Endodermal cell (in vitro differentiated cells): Measurements from ENCODE around the gene LPP. TPM values are rescaled to one million over a fixed set of nuclear protein-coding genes. Genes with fewer than 3 reads are reported as not detected.

ENCODE experiments used
- DNase-seq: peaks from one replicate; pipeline ENCODE4 v3.0.0-alpha.2; 2017
- H3K27ac ChIP-seq: 2 replicates; pipeline ENCODE4 v1.5.1; 2013; ENCODE audit warnings: mild to moderate bottlenecking, low read depth, low read length, moderate library complexity
- H3K27me3 ChIP-seq: 2 replicates; pipeline ENCODE4 v1.6.1; 2013; ENCODE audit warnings: mild to moderate bottlenecking, low read length, moderate library complexity; ENCODE audit not compliant: insufficient read depth, control insufficient read depth, poor library complexity, severe bottlenecking
- H3K36me3 ChIP-seq: 2 replicates; pipeline ENCODE4 v1.7.0; 2013; ENCODE audit warnings: mild to moderate bottlenecking, low read length, moderate library complexity; ENCODE audit not compliant: control insufficient read depth, insufficient read depth
- H3K4me1 ChIP-seq: one replicate; pipeline ENCODE4 v1.7.0; 2013; ENCODE audit warnings: low read length; ENCODE audit not compliant: control insufficient read depth, insufficient read depth
- H3K4me3 ChIP-seq: 2 replicates; pipeline ENCODE4 v1.5.1; 2013; ENCODE audit warnings: mild to moderate bottlenecking, low read length, moderate library complexity
- H3K9ac ChIP-seq: 2 replicates; pipeline ENCODE4 v1.6.1; 2013; ENCODE audit warnings: mild to moderate bottlenecking, low read length, moderate library complexity; ENCODE audit not compliant: poor library complexity, severe bottlenecking; ENCODE audit errors: extremely low read depth
- H3K9me3 ChIP-seq: 2 replicates; pipeline ENCODE4 v1.6.1; 2013; ENCODE audit warnings: mild to moderate bottlenecking, low read length, moderate library complexity; ENCODE audit not compliant: control insufficient read depth
- H3K27ac Mint-ChIP-seq: 2 replicates; pipeline ENCODE4 v1.8.0; 2020; ENCODE audit warnings: mixed read lengths
- H3K27me3 Mint-ChIP-seq: 2 replicates; pipeline ENCODE4 v1.8.0; 2021; ENCODE audit warnings: mild to moderate bottlenecking, mixed read lengths; ENCODE audit not compliant: insufficient read depth
- H3K36me3 Mint-ChIP-seq: 2 replicates; pipeline ENCODE4 v1.8.0; 2020; ENCODE audit warnings: low read depth, mixed read lengths
- H3K4me1 Mint-ChIP-seq: 2 replicates; pipeline ENCODE4 v1.8.0; 2020; ENCODE audit warnings: mixed read lengths
- H3K4me3 Mint-ChIP-seq: 2 replicates; pipeline ENCODE4 v1.8.0; 2020; ENCODE audit warnings: mild to moderate bottlenecking, moderate library complexity, mixed read lengths
- H3K9me3 Mint-ChIP-seq: 2 replicates; pipeline ENCODE4 v1.8.0; 2020; ENCODE audit warnings: mild to moderate bottlenecking, mixed read lengths
- WGBS, 2 experiments: methylation state at CpG; one replicate each; pipeline versions ENCODE4 v1.1.5 to v1.1.7; 2013; ENCODE audit warnings: missing lambda C conversion rate in 2 of 2, mixed read lengths in 1 of 2; ENCODE audit not compliant: insufficient coverage in 1 of 2, insufficient read length in 1 of 2; 5-methylcytosine and 5-hydroxymethylcytosine counted together
- total RNA-seq, 2 donors: library from RNA; stranded (reverse); fragmentation: NEBNext Ultra II Directional in 1 of 2; extraction: Animal tissue kit (Norgen Biotek cat#: 25700) in 1 of 2; gene quantifications; 2 replicates in 1 of 2; 3 replicates in 1 of 2; pipeline ENCODE4 v1.2.1, GENCODE V29; 2021
- TF ChIP-seq, protein P1 (sequence below): fragments of 200-600 bp; sonication (generic); conservative IDR thresholded peaks from 2 replicates; pipeline ENCODE4 v1.5.0; 2021; ENCODE audit warnings: antibody characterized with exemption, mild to moderate bottlenecking

Gene LPP
- total RNA-seq, 2 donors from 2014 or later = 78.0 to 105 TPM

DNA sequence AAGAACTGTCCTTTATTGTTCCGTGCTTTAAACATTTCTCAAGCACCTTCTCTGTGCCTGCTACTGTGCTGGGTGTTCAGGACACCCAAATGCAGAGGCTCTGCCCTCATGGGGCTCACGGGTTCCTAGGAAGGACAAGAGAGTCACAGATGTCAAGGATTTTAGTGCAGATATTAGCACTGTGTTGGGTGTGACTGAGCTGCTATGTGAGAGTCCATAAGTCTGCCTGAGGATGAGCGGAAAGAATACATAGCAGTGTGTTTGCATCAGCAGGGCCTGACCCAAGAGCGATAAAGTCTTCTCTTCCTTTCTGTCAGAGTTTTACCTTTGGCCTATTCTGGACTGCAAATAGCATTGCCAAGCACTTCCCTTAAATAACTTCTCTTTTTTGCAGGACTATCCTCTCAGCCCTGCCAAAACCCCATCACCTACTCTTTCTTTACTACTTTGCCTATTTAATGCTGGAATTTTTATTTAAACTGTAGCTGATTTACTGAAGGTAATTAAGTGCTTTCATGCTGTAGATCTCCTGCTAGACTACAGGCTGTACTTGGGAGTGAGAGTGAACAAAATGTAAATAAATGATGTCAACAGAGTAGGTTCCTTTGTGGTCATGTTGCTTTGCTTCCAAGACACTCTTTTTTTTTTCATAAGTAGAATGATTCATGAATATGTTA, 558.4 kb downstream of the LPP start:
- DNase-seq = no peak
- Histone ChIP-seq H3K36me3 (peaks cover 21% of the 10 kb centered on the region), H3K27me3 (no peaks in the 10 kb centered on the region), H3K27ac (no peak overlapping the region), H3K9me3 (no peaks in the 10 kb centered on the region), H3K4me1 (no peaks in the 10 kb centered on the region), H3K4me3 (no peak overlapping the region), H3K9ac (no peak overlapping the region)
- H3K27me3 Mint-ChIP-seq = no peaks in the 10 kb centered on the region
- H3K4me3 Mint-ChIP-seq = no peak overlapping the region
- no peak overlapping the region for H3K27ac Mint-ChIP-seq
- peaks cover 2% of the 10 kb centered on the region for H3K36me3 Mint-ChIP-seq
- TF ChIP-seq, protein P1, sequence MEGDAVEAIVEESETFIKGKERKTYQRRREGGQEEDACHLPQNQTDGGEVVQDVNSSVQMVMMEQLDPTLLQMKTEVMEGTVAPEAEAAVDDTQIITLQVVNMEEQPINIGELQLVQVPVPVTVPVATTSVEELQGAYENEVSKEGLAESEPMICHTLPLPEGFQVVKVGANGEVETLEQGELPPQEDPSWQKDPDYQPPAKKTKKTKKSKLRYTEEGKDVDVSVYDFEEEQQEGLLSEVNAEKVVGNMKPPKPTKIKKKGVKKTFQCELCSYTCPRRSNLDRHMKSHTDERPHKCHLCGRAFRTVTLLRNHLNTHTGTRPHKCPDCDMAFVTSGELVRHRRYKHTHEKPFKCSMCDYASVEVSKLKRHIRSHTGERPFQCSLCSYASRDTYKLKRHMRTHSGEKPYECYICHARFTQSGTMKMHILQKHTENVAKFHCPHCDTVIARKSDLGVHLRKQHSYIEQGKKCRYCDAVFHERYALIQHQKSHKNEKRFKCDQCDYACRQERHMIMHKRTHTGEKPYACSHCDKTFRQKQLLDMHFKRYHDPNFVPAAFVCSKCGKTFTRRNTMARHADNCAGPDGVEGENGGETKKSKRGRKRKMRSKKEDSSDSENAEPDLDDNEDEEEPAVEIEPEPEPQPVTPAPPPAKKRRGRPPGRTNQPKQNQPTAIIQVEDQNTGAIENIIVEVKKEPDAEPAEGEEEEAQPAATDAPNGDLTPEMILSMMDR = no peak
- 91 to 95% methylated on average over 4 of the region's 4 CpGs for WGBS, 2 experiments
- no peaks in the 10 kb centered on the region for H3K9me3 Mint-ChIP-seq
- H3K4me1 Mint-ChIP-seq = no peaks in the 10 kb centered on the region

DNA sequence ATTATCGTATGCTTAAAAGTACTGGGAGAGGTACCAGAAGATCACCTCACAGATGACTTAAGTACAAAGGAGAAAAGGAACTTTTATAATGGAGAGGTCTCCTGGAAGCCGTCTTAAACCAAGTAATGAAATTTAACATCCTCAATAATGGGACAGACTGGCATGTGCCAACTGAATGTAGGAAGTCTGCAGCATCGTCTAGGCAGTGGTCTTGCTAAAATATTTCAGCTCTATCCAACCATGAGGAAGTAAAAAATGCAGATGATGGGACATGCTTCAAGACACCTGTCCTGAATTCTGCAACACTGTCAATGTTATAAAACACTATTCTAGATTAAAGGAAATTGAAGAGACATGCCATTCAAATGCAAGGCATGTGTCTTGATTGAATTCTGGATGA, 559.0 kb downstream of the LPP start:
- Histone ChIP-seq H3K4me3 (no peak overlapping the region), H3K27me3 (no peaks in the 10 kb centered on the region), H3K4me1 (no peaks in the 10 kb centered on the region), H3K27ac (no peak overlapping the region), H3K36me3 (peaks cover 21% of the 10 kb centered on the region), H3K9ac (no peak overlapping the region), H3K9me3 (no peaks in the 10 kb centered on the region)
- H3K27ac Mint-ChIP-seq = no peak overlapping the region
- TF ChIP-seq, protein P1 = no peak
- H3K4me1 Mint-ChIP-seq = no peaks in the 10 kb centered on the region
- no peaks in the 10 kb centered on the region for H3K9me3 Mint-ChIP-seq
- DNase-seq = no peak
- peaks cover 2% of the 10 kb centered on the region for H3K36me3 Mint-ChIP-seq
- WGBS, 2 experiments = 80 to 98% methylated on average over 1 to 3 of the region's 3 CpGs
- H3K27me3 Mint-ChIP-seq = no peaks in the 10 kb centered on the region
- no peak overlapping the region for H3K4me3 Mint-ChIP-seq

DNA sequence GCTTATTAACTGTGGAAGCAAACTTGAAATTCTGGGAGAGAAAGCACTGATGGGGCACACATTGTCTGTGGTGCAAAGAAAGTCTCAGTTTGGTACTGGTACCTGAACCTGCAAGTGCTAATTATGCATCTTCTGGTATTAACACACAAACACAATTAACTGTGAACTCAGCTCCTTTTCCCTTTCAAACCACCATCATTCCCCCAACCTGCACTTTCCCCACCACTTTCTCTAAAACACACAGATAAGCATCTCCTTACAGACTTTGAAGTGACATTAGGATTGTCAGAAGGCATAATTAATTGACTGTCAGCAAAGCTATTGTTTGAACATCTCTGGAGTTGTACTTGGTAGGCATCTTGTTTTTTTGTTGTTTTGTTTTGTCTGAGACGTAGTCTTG, 565.6 kb downstream of the LPP start:
- no peaks in the 10 kb centered on the region for H3K9me3 Mint-ChIP-seq
- H3K36me3 ChIP-seq = no peaks in the 10 kb centered on the region
- H3K4me3 Mint-ChIP-seq = no peak overlapping the region
- H3K9me3 ChIP-seq = no peaks in the 10 kb centered on the region
- H3K9ac ChIP-seq = no peak overlapping the region
- no peak overlapping the region for H3K27ac ChIP-seq
- TF ChIP-seq, protein P1 = no peak
- no peak overlapping the region for H3K27ac Mint-ChIP-seq
- WGBS, 2 experiments = 100% methylated on average over 1 of the region's 1 CpG
- DNase-seq = no peak
- H3K4me1 ChIP-seq = no peaks in the 10 kb centered on the region
- no peaks in the 10 kb centered on the region for H3K27me3 Mint-ChIP-seq
- H3K36me3 Mint-ChIP-seq = no peaks in the 10 kb centered on the region
- H3K4me1 Mint-ChIP-seq = no peaks in the 10 kb centered on the region
- H3K27me3 ChIP-seq = no peaks in the 10 kb centered on the region
- no peak overlapping the region for H3K4me3 ChIP-seq
